Measurements from ENCODE around the gene PRSS23. TPM values are rescaled to one million over a fixed set of nuclear protein-coding genes. Genes with fewer than 3 reads are reported as not detected.

PRSS23 gene
- total RNA-seq, 1 experiment from 2014 or later, result 34.2 TPM

Other genes with a start within 250 kb of the PRSS23 start
- gene ME3, start 127.9 kb upstream of the PRSS23 start, total RNA-seq (2014; rRNA removed; shearing (Covaris generic)), result not detected in 2 replicates
- gene FZD4, start 154.9 kb downstream of the PRSS23 start, total RNA-seq (2014; rRNA removed; shearing (Covaris generic)), result 1.9 and 2.5 TPM in 2 replicates
- gene TMEM135, start 237.4 kb downstream of the PRSS23 start, total RNA-seq (2014; rRNA removed; shearing (Covaris generic)), result 28.2 and 32.3 TPM in 2 replicates

Data from SK-MEL-5 (cell line).